Keratinocyte (primary cell): Measurements from ENCODE around the gene RUFY3. TPM values are rescaled to one million over a fixed set of nuclear protein-coding genes. Genes with fewer than 3 reads are reported as not detected.

Source experiments
- DNase-seq: peaks from one replicate; pipeline ENCODE4 v3.0.0-alpha.2; 2011; ENCODE audit warnings: low read depth, missing footprints, low spot score
- FAIRE-seq: peaks from 2 replicates; lab custom pipeline; 2011; peaks lifted over from hg19 to GRCh38; lab: Jason Lieb, UNC
- H2AFZ ChIP-seq: 2 replicates; pipeline ENCODE4 v1.6.0; 2012; ENCODE audit warnings: low read length, control low read depth, inconsistent platforms; ENCODE audit not compliant: control insufficient read depth
- H3K27ac ChIP-seq: 2 replicates; pipeline ENCODE4 v1.5.1; 2011; ENCODE audit warnings: low read length; ENCODE audit not compliant: control insufficient read depth, insufficient read depth
- H3K27me3 ChIP-seq: 3 replicates; pipeline ENCODE4 v1.6.0; 2011; ENCODE audit warnings: low read length; ENCODE audit not compliant: control insufficient read depth, insufficient read depth; ENCODE audit errors: extremely low read depth
- H3K36me3 ChIP-seq, 2 experiments: 2 replicates in 1 of 2; 3 replicates in 1 of 2; pipeline ENCODE4 v1.5.1; 2011; ENCODE audit warnings: low read length in 2 of 2, mild to moderate bottlenecking in 1 of 2; ENCODE audit not compliant: control insufficient read depth in 2 of 2, insufficient read depth in 2 of 2; ENCODE audit errors: extremely low read depth in 1 of 2
- H3K4me1 ChIP-seq: 3 replicates; pipeline ENCODE4 v1.5.1; 2011; ENCODE audit warnings: low read length; ENCODE audit not compliant: control insufficient read depth, insufficient read depth; ENCODE audit errors: extremely low read depth
- H3K4me2 ChIP-seq: 3 replicates; pipeline ENCODE4 v1.6.0; 2011; ENCODE audit warnings: low read depth, low read length; ENCODE audit not compliant: control insufficient read depth, insufficient read depth; ENCODE audit errors: extremely low read depth
- H3K4me3 ChIP-seq, 3 experiments: fragments of 200-600 bp in 1 of 3; sonication (generic) in 1 of 3; 2 replicates in 2 of 3; 3 replicates in 1 of 3; pipeline ENCODE4 v1.5.1; 2011 to 2016; ENCODE audit warnings: low read length in 3 of 3, mild to moderate bottlenecking in 3 of 3, control low read depth in 2 of 3, inconsistent platforms in 1 of 3, low read depth in 1 of 3, mixed read lengths in 1 of 3, mixed run types in 1 of 3, moderate library complexity in 1 of 3; ENCODE audit not compliant: control insufficient read depth in 2 of 3, insufficient read depth in 2 of 3; ENCODE audit errors: extremely low read depth in 1 of 3
- H3K79me2 ChIP-seq: 2 replicates; pipeline ENCODE4 v1.6.0; 2012; ENCODE audit warnings: low read length; ENCODE audit not compliant: control insufficient read depth, insufficient read depth
- H3K9ac ChIP-seq: 3 replicates; pipeline ENCODE4 v1.6.0; 2011; ENCODE audit warnings: low read length; ENCODE audit not compliant: control insufficient read depth, insufficient read depth; ENCODE audit errors: extremely low read depth
- H3K9me1 ChIP-seq: 3 replicates; pipeline ENCODE4 v1.6.0; 2011; ENCODE audit warnings: low read length; ENCODE audit not compliant: control insufficient read depth, insufficient read depth; ENCODE audit errors: extremely low read depth
- H3K9me3 ChIP-seq: 2 replicates; pipeline ENCODE4 v1.5.1; 2012; ENCODE audit warnings: low read depth, low read length; ENCODE audit not compliant: control insufficient read depth
- H4K20me1 ChIP-seq: 3 replicates; pipeline ENCODE4 v1.6.0; 2011; ENCODE audit warnings: low read length; ENCODE audit not compliant: control insufficient read depth, insufficient read depth; ENCODE audit errors: extremely low read depth
- CTCF ChIP-seq, 3 experiments: IDR thresholded peaks in 1 of 3; conservative IDR thresholded peaks in 1 of 3; optimal IDR thresholded peaks in 1 of 3; 2 replicates in 2 of 3; 3 replicates in 1 of 3; pipeline versions ENCODE3 to v1.5.1; 2011; ENCODE audit warnings: low read length in 3 of 3, mild to moderate bottlenecking in 3 of 3, moderate library complexity in 2 of 3, control low read depth in 1 of 3, inconsistent platforms in 1 of 3; ENCODE audit not compliant: insufficient read depth in 2 of 3; ENCODE audit errors: extremely low read depth in 1 of 3
- EZH2 ChIP-seq: IDR thresholded peaks from one replicate; pipeline ENCODE4 v1.6.1; 2012; ENCODE audit warnings: inconsistent platforms, mild to moderate bottlenecking, low read length, moderate library complexity
- dilution Hi-C: fragments of 300-500 bp; cut with MboI; formaldehyde crosslinking; loops from one replicate; pipeline ENCODE4 v1.7.0; 2020; ENCODE audit warnings: low sequenced_read_pairs; ENCODE audit not compliant: extremely low pct_ligation_motif_present
- polyA plus RNA-seq, 5 experiments: library from polyadenylated mRNA; depleted of rRNA in 3 of 5; stranded (reverse) in 3 of 5; stranded (forward) in 1 of 5; unstranded in 1 of 5; fragments of >200 nt; gene quantifications; 1 replicate in 1 of 5; 2 replicates in 3 of 5; 3 replicates in 1 of 5; pipeline versions ENCODE4 v1.2.1 to v1.2.3, GENCODE V29; 2011 to 2012; ENCODE audit warnings: missing spikeins in 2 of 5, low read depth in 1 of 5, low replicate concordance in 1 of 5

Gene RUFY3
- polyA plus RNA-seq, 1 donor (not counting 4 experiments of a cell fraction or from before 2014, with no cell fraction given), result 18.9 TPM

GRCh38 chr4:70808151-70808550, 86.4 kb downstream of the RUFY3 start:
- no peak overlapping the region for H3K9ac ChIP-seq
- no peak overlapping the region for H3K4me2 ChIP-seq
- H3K9me1 ChIP-seq, result no peaks in the 10 kb centered on the region
- H3K79me2 ChIP-seq, result no peaks in the 10 kb centered on the region
- no peak for FAIRE-seq
- TF ChIP-seq CTCF (optimal IDR thresholded peaks at IDR 0.05 in 1 of 3, IDR thresholded peaks at IDR 0.05 in 1 of 3, conservative IDR thresholded peaks at IDR 0.05 in 1 of 3; ENCODE audit: extremely low read depth in 1 of 3, insufficient read depth in 2 of 3, low read length in 3 of 3), result no peak
- TF ChIP-seq EZH2, result no peak
- no peak for DNase-seq
- H3K36me3 ChIP-seq, result peaks cover 0 to 1% of the 10 kb centered on the region in 2 experiments
- no peaks in the 10 kb centered on the region for H3K27me3 ChIP-seq
- H3K9me3 ChIP-seq, result no peaks in the 10 kb centered on the region
- H4K20me1 ChIP-seq, result no peaks in the 10 kb centered on the region
- H3K4me1 ChIP-seq, result no peaks in the 10 kb centered on the region
- no peak overlapping the region for H3K4me3 ChIP-seq
- no peak overlapping the region for H2AFZ ChIP-seq
- dilution Hi-C loops, result no loop called here
- H3K27ac ChIP-seq, result no peak overlapping the region

- H3K27ac ChIP-seq, result no peak overlapping the region
- H4K20me1 ChIP-seq, result no peaks in the 10 kb centered on the region
- H3K9me3 ChIP-seq, result no peaks in the 10 kb centered on the region
- no peak for TF ChIP-seq EZH2
- TF ChIP-seq CTCF (optimal IDR thresholded peaks at IDR 0.05 in 1 of 3, IDR thresholded peaks at IDR 0.05 in 1 of 3, conservative IDR thresholded peaks at IDR 0.05 in 1 of 3; ENCODE audit: extremely low read depth in 1 of 3, insufficient read depth in 2 of 3, low read length in 3 of 3), result no peak
- H3K4me1 ChIP-seq, result no peaks in the 10 kb centered on the region
- H3K4me3 ChIP-seq, result no peak overlapping the region
- peaks cover 4% of the 10 kb centered on the region in 2 experiments for H3K36me3 ChIP-seq
- dilution Hi-C loops, result no loop called here
- H3K9me1 ChIP-seq, result no peaks in the 10 kb centered on the region
- no peaks in the 10 kb centered on the region for H3K27me3 ChIP-seq
- FAIRE-seq (no peak), DNase-seq (no peak)
- H3K79me2 ChIP-seq, result no peaks in the 10 kb centered on the region
- H3K9ac ChIP-seq, result no peak overlapping the region
- no peak overlapping the region for H2AFZ ChIP-seq
- H3K4me2 ChIP-seq, result no peak overlapping the region
Measured at GRCh38 chr4:70815370-70815769, 93.6 kb downstream of the RUFY3 start.
